OCI-LY1 (cell line): ENCODE data around the gene ZNF146.

Source experiments
- H2AFZ ChIP-seq: fragments of 200-600 bp; sonication (generic), shearing (Covaris generic); 2 replicates; pipeline ENCODE4 v1.6.0; 2014; ENCODE audit warnings: antibody characterized with exemption, mild to moderate bottlenecking, low read length
- H3F3A ChIP-seq: fragments of 200-600 bp; sonication (generic), shearing (Covaris generic); 2 replicates; pipeline ENCODE4 v1.6.0; 2014; ENCODE audit warnings: mild to moderate bottlenecking, antibody characterized with exemption, low read length, moderate library complexity; ENCODE audit not compliant: insufficient read depth
- H3K27ac ChIP-seq: fragments of 200-600 bp; sonication (generic); 2 replicates; pipeline ENCODE4 v1.5.1; 2014; ENCODE audit warnings: low read length, mixed run types, mild to moderate bottlenecking, low read depth; ENCODE audit not compliant: poor library complexity, severe bottlenecking
- H3K27me3 ChIP-seq: fragments of 200-600 bp; sonication (generic); 2 replicates; pipeline ENCODE4 v1.6.0; 2014; ENCODE audit warnings: antibody characterized with exemption, mild to moderate bottlenecking, low read length, moderate library complexity; ENCODE audit not compliant: insufficient read depth
- H3K36me3 ChIP-seq: fragments of 200-600 bp; sonication (generic); 2 replicates; pipeline ENCODE4 v1.6.1; 2014; ENCODE audit warnings: mild to moderate bottlenecking, antibody characterized with exemption, low read length, moderate library complexity, mixed read lengths; ENCODE audit not compliant: insufficient read depth
- H3K4me1 ChIP-seq: fragments of 200-600 bp; sonication (generic); 2 replicates; pipeline ENCODE4 v1.5.1; 2014; ENCODE audit warnings: mild to moderate bottlenecking, low read length, moderate library complexity; ENCODE audit not compliant: insufficient read depth, severe bottlenecking
- H3K4me2 ChIP-seq: fragments of 200-600 bp; sonication (generic), shearing (Covaris generic); 2 replicates; pipeline ENCODE4 v1.6.1; 2014; ENCODE audit warnings: low read length
- H3K4me3 ChIP-seq: fragments of 200-600 bp; sonication (generic); 2 replicates; pipeline ENCODE4 v1.5.1; 2014; ENCODE audit warnings: low read length, low read depth, mild to moderate bottlenecking, mixed read lengths; ENCODE audit not compliant: poor library complexity, severe bottlenecking
- H3K79me2 ChIP-seq: fragments of 200-600 bp; shearing (Covaris generic); 2 replicates; pipeline ENCODE4 v1.6.1; 2016; ENCODE audit warnings: mixed run types, low read length, mixed read lengths; ENCODE audit not compliant: insufficient read depth
- H3K9ac ChIP-seq: fragments of 200-600 bp; sonication (generic), shearing (Covaris generic); 2 replicates; pipeline ENCODE4 v1.6.1; 2014; ENCODE audit warnings: mild to moderate bottlenecking, low read length, mixed read lengths
- H3K9me2 ChIP-seq: fragments of 200-600 bp; sonication (generic), shearing (Covaris generic); 2 replicates; pipeline ENCODE4 v1.6.1; 2014; ENCODE audit warnings: low read depth, mild to moderate bottlenecking, low read length, mixed read lengths
- H3K9me3 ChIP-seq: fragments of 200-600 bp; shearing (Covaris generic); 2 replicates; pipeline ENCODE4 v1.6.1; 2014; ENCODE audit warnings: low read length, mixed read lengths
- H4K20me1 ChIP-seq: fragments of 200-600 bp; sonication (generic), shearing (Covaris generic); 2 replicates; pipeline ENCODE4 v1.6.0; 2016; ENCODE audit warnings: mild to moderate bottlenecking, low read length; ENCODE audit not compliant: insufficient read depth
- CTCF ChIP-seq: fragments of 200-600 bp; sonication (generic), shearing (Covaris generic); IDR thresholded peaks from 2 replicates; pipeline ENCODE4 v1.5.1; 2017; ENCODE audit warnings: mild to moderate bottlenecking, antibody characterized with exemption, low read length, moderate library complexity, mixed read lengths
- EZH2 ChIP-seq: fragments of 200-600 bp; sonication (generic), shearing (Covaris generic); IDR thresholded peaks from 2 replicates; pipeline ENCODE4 v1.8.0; 2017; ENCODE audit warnings: borderline replicate concordance, mixed run types, mild to moderate bottlenecking, antibody characterized with exemption, low read length, moderate library complexity, mixed read lengths

Gene ZNF146

DNA sequence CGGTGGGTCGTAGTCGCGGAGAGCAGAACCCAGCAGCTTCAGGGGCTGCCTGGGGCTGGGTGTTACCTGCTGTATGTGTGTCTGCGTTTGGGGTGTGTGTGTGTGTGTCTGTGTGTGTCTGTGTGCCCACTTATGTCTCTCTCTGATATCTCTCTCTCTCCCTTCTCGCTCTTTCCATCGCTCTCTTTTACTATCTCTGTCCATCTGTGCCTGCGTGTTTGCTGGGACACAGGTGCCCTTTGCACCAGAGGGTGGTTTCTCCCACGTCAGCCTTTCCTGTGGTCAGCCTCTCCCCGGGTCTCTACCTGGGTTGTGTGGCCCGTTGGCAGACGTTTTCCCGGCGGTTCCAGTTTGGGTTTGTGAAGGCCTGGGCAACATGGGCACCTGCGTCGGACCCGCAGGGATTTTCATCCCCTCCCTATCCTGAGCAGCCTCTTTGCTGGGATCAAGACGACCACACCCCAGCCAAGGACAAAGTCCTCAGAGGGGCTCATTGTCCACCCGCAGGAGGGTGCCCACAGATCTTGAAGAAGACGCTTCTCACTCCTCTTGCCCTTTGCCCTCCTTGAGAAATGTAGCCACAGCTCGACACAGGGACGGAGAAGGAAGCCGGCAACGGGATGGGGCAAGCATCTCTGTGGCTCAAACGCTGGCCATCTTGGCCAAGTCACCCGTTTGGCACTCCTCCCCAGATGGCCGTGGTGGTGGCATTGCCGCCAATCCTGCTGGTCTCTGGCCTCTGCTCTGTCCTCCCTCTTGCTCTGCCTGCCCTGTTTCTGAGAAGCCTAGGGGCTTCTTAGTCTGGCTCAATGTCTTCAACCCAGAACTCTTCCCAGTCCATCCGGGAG lies 43.3 kb downstream of the ZNF146 start:
- no peak overlapping the region for H3K9ac ChIP-seq
- no peaks in the 10 kb centered on the region for H3K27me3 ChIP-seq
- H3K79me2 ChIP-seq = no peaks in the 10 kb centered on the region
- TF ChIP-seq CTCF (no peak), EZH2 (no peak)
- H3K36me3 ChIP-seq = no peaks in the 10 kb centered on the region
- H3F3A ChIP-seq = no peaks in the 10 kb centered on the region
- no peaks in the 10 kb centered on the region for H4K20me1 ChIP-seq
- H3K9me2 ChIP-seq = no peaks in the 10 kb centered on the region
- H3K27ac ChIP-seq = no peak overlapping the region
- H3K9me3 ChIP-seq = no peaks in the 10 kb centered on the region
- H3K4me1 ChIP-seq = no peaks in the 10 kb centered on the region
- no peak overlapping the region for H3K4me3 ChIP-seq
- H3K4me2 ChIP-seq = no peak overlapping the region
- no peak overlapping the region for H2AFZ ChIP-seq

GRCh38 chr19:36259211-36259610 lies 44.3 kb downstream of the ZNF146 start:
- no peak overlapping the region for H2AFZ ChIP-seq
- no peaks in the 10 kb centered on the region for H3K36me3 ChIP-seq
- no peaks in the 10 kb centered on the region for H3K79me2 ChIP-seq
- H3K9ac ChIP-seq = no peak overlapping the region
- no peak overlapping the region for H3K4me2 ChIP-seq
- H3F3A ChIP-seq = no peaks in the 10 kb centered on the region
- H4K20me1 ChIP-seq = no peaks in the 10 kb centered on the region
- no peaks in the 10 kb centered on the region for H3K27me3 ChIP-seq
- no peaks in the 10 kb centered on the region for H3K4me1 ChIP-seq
- no peaks in the 10 kb centered on the region for H3K9me2 ChIP-seq
- H3K27ac ChIP-seq = no peak overlapping the region
- H3K4me3 ChIP-seq = no peak overlapping the region
- TF ChIP-seq CTCF = no peak
- no peaks in the 10 kb centered on the region for H3K9me3 ChIP-seq

GRCh38 chr19:36265064-36265463 lies 50.2 kb downstream of the ZNF146 start:
- Histone ChIP-seq H3K4me3 (no peak overlapping the region), H3K27me3 (no peaks in the 10 kb centered on the region), H3K36me3 (no peaks in the 10 kb centered on the region), H3K9me3 (no peaks in the 10 kb centered on the region), H3K79me2 (no peaks in the 10 kb centered on the region), H3F3A (no peaks in the 10 kb centered on the region), H3K9me2 (no peaks in the 10 kb centered on the region), H4K20me1 (no peaks in the 10 kb centered on the region), H3K9ac (no peak overlapping the region), H3K4me2 (no peak overlapping the region), H3K4me1 (no peaks in the 10 kb centered on the region), H2AFZ (no peak overlapping the region), H3K27ac (no peak overlapping the region)
- no peak for TF ChIP-seq CTCF
- TF ChIP-seq EZH2 = no peak
